ENCODE data around the gene HIPK3. TPM values are rescaled to one million over a fixed set of nuclear protein-coding genes. Genes with fewer than 3 reads are reported as not detected.

HIPK3 gene
- total and polyA plus RNA-seq, 9 of the 15 experiments (the other 6 are each of a cell fraction or from before 2014, with no cell fraction given), result 2.3 to 19.6 (median 7.5) TPM

- TF ChIP-seq FOXM1 (IDR thresholded peaks at IDR 0.05; ENCODE audit: low read depth), result peak; percentile 67; the same call in 1 of the 2 replicates
- TF ChIP-seq FOXM1 (CRISPR knock-in tag; IDR thresholded peaks at IDR 0.05; ENCODE audit: low read depth), result no peak
- TF ChIP-seq POLR3A (IDR thresholded peaks at IDR 0.05; ENCODE audit: borderline replicate concordance, extremely low read depth, insufficient read depth, insufficient read length), result no peak
- no peak for TF ChIP-seq ZNF77 (CRISPR knock-in tag; IDR thresholded peaks at IDR 0.05)
- no peak for TF ChIP-seq ZBTB12 (CRISPR knock-in tag; IDR thresholded peaks at IDR 0.05)
- TF ChIP-seq ARID3B (CRISPR knock-in tag; IDR thresholded peaks at IDR 0.05; ENCODE audit: borderline replicate concordance), result no peak
- TF ChIP-seq ZNF780A (CRISPR knock-in tag; IDR thresholded peaks at IDR 0.05), result no peak
- no peak for TF ChIP-seq BRF2 (IDR thresholded peaks at IDR 0.05; ENCODE audit: borderline replicate concordance, insufficient read depth, insufficient read length)
- no peak for TF ChIP-seq E2F8 (IDR thresholded peaks at IDR 0.05; ENCODE audit: low read depth, partially characterized antibody)
- TF ChIP-seq SMAD3 (CRISPR knock-in tag; conservative IDR thresholded peaks at IDR 0.05), result no peak
- no peak for TF ChIP-seq PBX2 (CRISPR knock-in tag; IDR thresholded peaks at IDR 0.05; ENCODE audit: low read depth)
- TF ChIP-seq PBX2 (tag; conservative IDR thresholded peaks at IDR 0.05; ENCODE audit: low read depth), result no peak
- TF ChIP-seq EP300 (IDR thresholded peaks at IDR 0.05; ENCODE audit: low read length), result no peak
- TF ChIP-seq ZFX (CRISPR knock-in tag; IDR thresholded peaks at IDR 0.05), result no peak
- TF ChIP-seq NCOA1 (IDR thresholded peaks at IDR 0.05; ENCODE audit: low read depth), result no peak
- no peak for TF ChIP-seq FUS (optimal IDR thresholded peaks at IDR 0.05; ENCODE audit: low read depth, low read length)
- TF ChIP-seq ATF4 (CRISPR knock-in tag; IDR thresholded peaks at IDR 0.05), result no peak
- TF ChIP-seq SNIP1 (IDR thresholded peaks at IDR 0.05; ENCODE audit: low read depth), result no peak
Observed at GRCh38 chr11:33227578-33228261, 29.5 kb upstream of the HIPK3 start (continued).
